GM23338 (cell line): ENCODE data around the gene ZBTB7B. TPM values are rescaled to one million over a fixed set of nuclear protein-coding genes. Genes with fewer than 3 reads are reported as not detected.
"Not testable (repeated sequence)": the region's sequence is repeated elsewhere in the genome, so short reads cannot be mapped to it uniquely, and the experiment has no call there.

Source experiments
- ATAC-seq: fragments of 200-7000 bp; cut with Tn5 transposase; 3 replicates; pipeline ENCODE4 v1.9.1; 2020
- DNase-seq: peaks from one replicate; pipeline ENCODE4 v3.0.0-alpha.2; 2015; ENCODE audit warnings: low spot score
- H2AFZ ChIP-seq: fragments of 200-600 bp; sonication (generic); 2 replicates; pipeline ENCODE4 v1.8.0; 2016; ENCODE audit warnings: antibody characterized with exemption, mild to moderate bottlenecking, moderate library complexity
- H3F3A ChIP-seq: fragments of 200-600 bp; sonication (generic); replicated peaks from 2 replicates; pipeline ENCODE4 v1.8.0; 2017; ENCODE audit warnings: antibody characterized with exemption, mixed run types, low read depth
- H3K27ac ChIP-seq: fragments of 200-600 bp; sonication (generic); 2 replicates; pipeline ENCODE4 v1.6.1; 2016; ENCODE audit warnings: low read depth
- H3K27me3 ChIP-seq: fragments of 200-600 bp; sonication (generic); 2 replicates; pipeline ENCODE4 v1.8.0; 2016; ENCODE audit warnings: mild to moderate bottlenecking, mixed run types, moderate library complexity; ENCODE audit not compliant: insufficient read depth
- H3K36me3 ChIP-seq: fragments of 200-600 bp; sonication (generic); 2 replicates; pipeline ENCODE4 v1.8.0; 2016; ENCODE audit warnings: mild to moderate bottlenecking; ENCODE audit not compliant: insufficient read depth
- H3K4me1 ChIP-seq: fragments of 200-600 bp; sonication (generic); 2 replicates; pipeline ENCODE4 v1.8.0; 2016; ENCODE audit warnings: mild to moderate bottlenecking, moderate library complexity; ENCODE audit not compliant: insufficient read depth
- H3K4me2 ChIP-seq: fragments of 200-600 bp; sonication (generic); 2 replicates; pipeline ENCODE4 v1.7.1; 2017; ENCODE audit warnings: mixed run types
- H3K4me3 ChIP-seq: fragments of 200-600 bp; sonication (generic); 2 replicates; pipeline ENCODE4 v1.6.1; 2016; ENCODE audit warnings: mixed run types
- H3K79me2 ChIP-seq: fragments of 200-600 bp; sonication (generic); replicated peaks from 2 replicates; pipeline ENCODE4 v1.8.0; 2017; ENCODE audit warnings: mild to moderate bottlenecking; ENCODE audit not compliant: insufficient read depth
- H3K9me2 ChIP-seq: fragments of 200-600 bp; sonication (generic); 2 replicates; pipeline ENCODE4 v1.8.0; 2017; ENCODE audit not compliant: insufficient read depth
- H4K20me1 ChIP-seq: fragments of 200-600 bp; sonication (generic); replicated peaks from 2 replicates; pipeline ENCODE4 v1.8.0; 2017; ENCODE audit warnings: mild to moderate bottlenecking; ENCODE audit not compliant: insufficient read depth
- H3K27ac Mint-ChIP-seq: 2 replicates; pipeline ENCODE4 v1.8.0; 2020; ENCODE audit warnings: inconsistent platforms, mild to moderate bottlenecking, moderate library complexity, mixed read lengths
- H3K27me3 Mint-ChIP-seq: 3 replicates; pipeline ENCODE4 v1.8.0; 2022; ENCODE audit warnings: low read depth, mild to moderate bottlenecking, moderate library complexity, mixed read lengths, inconsistent platforms; ENCODE audit not compliant: insufficient read depth, poor library complexity
- H3K36me3 Mint-ChIP-seq: 3 replicates; pipeline ENCODE4 v1.8.0; 2021; ENCODE audit warnings: low read depth, mild to moderate bottlenecking, inconsistent platforms, moderate library complexity, mixed read lengths
- H3K4me1 Mint-ChIP-seq: 3 replicates; pipeline ENCODE4 v1.8.0; 2020; ENCODE audit warnings: mild to moderate bottlenecking, inconsistent platforms, mixed read lengths
- H3K4me3 Mint-ChIP-seq: 3 replicates; pipeline ENCODE4 v1.8.0; 2021; ENCODE audit warnings: moderate library complexity, mild to moderate bottlenecking, inconsistent platforms, mixed read lengths
- H3K9me3 Mint-ChIP-seq: 3 replicates; pipeline ENCODE4 v1.8.0; 2020; ENCODE audit warnings: moderate library complexity, mild to moderate bottlenecking, inconsistent platforms, mixed read lengths
- JUNB ChIP-seq: IDR thresholded peaks from one replicate; pipeline ENCODE4 v1.6.1; 2016; ENCODE audit warnings: antibody characterized with exemption; ENCODE audit not compliant: unreplicated experiment
- STAT1 ChIP-seq: IDR thresholded peaks from one replicate; pipeline ENCODE4 v1.6.1; 2016; ENCODE audit warnings: antibody characterized with exemption; ENCODE audit not compliant: unreplicated experiment
- ZNF331 ChIP-seq: fragments of 250-450 bp; sonication (Bioruptor Pico); IDR thresholded peaks from 2 replicates; pipeline ENCODE4 v1.5.0; 2020; ENCODE audit warnings: low read depth, mild to moderate bottlenecking, moderate library complexity
- ZNF462 ChIP-seq: fragments of 250-450 bp; sonication (Bioruptor Pico); IDR thresholded peaks from 2 replicates; pipeline ENCODE4 v1.5.0; 2020; ENCODE audit warnings: mild to moderate bottlenecking, moderate library complexity
- polyA plus RNA-seq: library from polyadenylated mRNA; unstranded; fragments of >200 nt; fragmentation: Nextera tagmentation; extraction: Ambion mirVana; gene quantifications from 2 replicates; pipeline ENCODE4 v1.2.1, GENCODE V29; 2016
- total RNA-seq: library from RNA; depleted of rRNA; stranded (reverse); fragments of >200 nt; shearing (Covaris generic); gene quantifications from 2 replicates; pipeline ENCODE4 v1.2.3, GENCODE V29; 2014

The ZBTB7B gene
- total and polyA plus RNA-seq, 2 experiments from 2014 or later, result 3.6 to 32.6 TPM

- H3K9me3 Mint-ChIP-seq, H3K27me3 Mint-ChIP-seq, H3K4me3 Mint-ChIP-seq, H3K27ac Mint-ChIP-seq, H3K4me1 Mint-ChIP-seq, H3K9me2 ChIP-seq, ATAC-seq, H2AFZ ChIP-seq, DNase-seq, H3K27me3 ChIP-seq, H3K27ac ChIP-seq, H3K4me3 ChIP-seq: not testable (repeated sequence)
- Histone ChIP-seq H3K4me1 (peaks cover 18% of the 10 kb centered on the region), H3K79me2 (peaks cover 57% of the 10 kb centered on the region), H3K36me3 (peaks cover 26% of the 10 kb centered on the region; the same call in 1 of the 2 replicates), H3K4me2 (peak overlapping the region; percentile 84; the same call in 1 of the 2 replicates), H4K20me1 (peaks cover 27% of the 10 kb centered on the region), H3F3A (peaks cover 29% of the 10 kb centered on the region)
- peaks cover 55% of the 10 kb centered on the region for H3K36me3 Mint-ChIP-seq
Measured at GRCh38 chr1:154977762-154978161, 24.8 kb upstream of the ZBTB7B start.

- no peak overlapping the region for H3K4me3 ChIP-seq
- peaks cover 26% of the 10 kb centered on the region for H3F3A ChIP-seq
- Mint-ChIP-seq H3K9me3 (no peaks in the 10 kb centered on the region), H3K4me3 (no peak overlapping the region), H3K36me3 (peaks cover 55% of the 10 kb centered on the region), H3K4me1 (no peaks in the 10 kb centered on the region; the same call in none of the 3 replicates), H3K27ac (no peak overlapping the region), H3K27me3 (peaks cover 1% of the 10 kb centered on the region)
- peaks cover 27% of the 10 kb centered on the region for H4K20me1 ChIP-seq
- no peaks in the 10 kb centered on the region for H3K9me2 ChIP-seq
- TF ChIP-seq JUNB (no peak), ZNF462 (no peak), ZNF331 (CRISPR knock-in tag) (no peak), STAT1 (no peak)
- peaks cover 26% of the 10 kb centered on the region; the same call in 1 of the 2 replicates for H3K36me3 ChIP-seq
- no peak overlapping the region for H3K4me2 ChIP-seq
- no peak overlapping the region for H2AFZ ChIP-seq
- peaks cover 57% of the 10 kb centered on the region for H3K79me2 ChIP-seq
- H3K27me3 ChIP-seq, result no peaks in the 10 kb centered on the region
- H3K27ac ChIP-seq, result no peak overlapping the region
- ATAC-seq, result no peak
- H3K4me1 ChIP-seq, result peaks cover 18% of the 10 kb centered on the region
- DNase-seq, result no peak
Measured at GRCh38 chr1:154978360-154978759, 24.2 kb upstream of the ZBTB7B start.
